Activated T-helper 2 cell treated with anti-CD3 and anti-CD28 coated beads, Interferon-gamma antibody, Interleukin-2, Interleukin-4, amounts not matched to agents 10 μg/mL and 5 μg/mL and 100 μg/mL, durations not matched to agents 14 hours and 24 hours and 36 hours (primary cell): ENCODE measurements around the gene GJA3. TPM values are rescaled to one million over a fixed set of nuclear protein-coding genes. Genes with fewer than 3 reads are reported as not detected.

Experiments
- DNase-seq: peaks from one replicate; pipeline ENCODE4 v3.0.0; 2021; ENCODE audit warnings: low spot score
- H3K27ac Mint-ChIP-seq: one replicate; pipeline ENCODE4 v1.8.0; 2021; ENCODE audit warnings: mixed read lengths
- H3K27me3 Mint-ChIP-seq: one replicate; pipeline ENCODE4 v1.8.0; 2021; ENCODE audit warnings: low read depth, mixed read lengths
- H3K36me3 Mint-ChIP-seq: one replicate; pipeline ENCODE4 v1.8.0; 2021; ENCODE audit warnings: low read depth, mixed read lengths
- H3K4me1 Mint-ChIP-seq: one replicate; pipeline ENCODE4 v1.8.0; 2021; ENCODE audit warnings: low read depth, mixed read lengths
- H3K4me3 Mint-ChIP-seq: one replicate; pipeline ENCODE4 v1.8.0; 2021; ENCODE audit warnings: low read depth, mild to moderate bottlenecking, moderate library complexity, mixed read lengths
- H3K9me3 Mint-ChIP-seq: one replicate; pipeline ENCODE4 v1.8.0; 2021; ENCODE audit warnings: mixed read lengths
- intact Hi-C: fragments of 100-400 bp; cut with micrococcal nuclease; formaldehyde crosslinking; loops from one replicate; pipeline ENCODE4 v1.15.1; 2023
- total RNA-seq: library from RNA; stranded (reverse); gene quantifications from 2 replicates; pipeline ENCODE4 v1.2.3, GENCODE V29; 2022

Gene GJA3
- total RNA-seq, 1 donor from 2014 or later: 0.07 TPM

DNA sequence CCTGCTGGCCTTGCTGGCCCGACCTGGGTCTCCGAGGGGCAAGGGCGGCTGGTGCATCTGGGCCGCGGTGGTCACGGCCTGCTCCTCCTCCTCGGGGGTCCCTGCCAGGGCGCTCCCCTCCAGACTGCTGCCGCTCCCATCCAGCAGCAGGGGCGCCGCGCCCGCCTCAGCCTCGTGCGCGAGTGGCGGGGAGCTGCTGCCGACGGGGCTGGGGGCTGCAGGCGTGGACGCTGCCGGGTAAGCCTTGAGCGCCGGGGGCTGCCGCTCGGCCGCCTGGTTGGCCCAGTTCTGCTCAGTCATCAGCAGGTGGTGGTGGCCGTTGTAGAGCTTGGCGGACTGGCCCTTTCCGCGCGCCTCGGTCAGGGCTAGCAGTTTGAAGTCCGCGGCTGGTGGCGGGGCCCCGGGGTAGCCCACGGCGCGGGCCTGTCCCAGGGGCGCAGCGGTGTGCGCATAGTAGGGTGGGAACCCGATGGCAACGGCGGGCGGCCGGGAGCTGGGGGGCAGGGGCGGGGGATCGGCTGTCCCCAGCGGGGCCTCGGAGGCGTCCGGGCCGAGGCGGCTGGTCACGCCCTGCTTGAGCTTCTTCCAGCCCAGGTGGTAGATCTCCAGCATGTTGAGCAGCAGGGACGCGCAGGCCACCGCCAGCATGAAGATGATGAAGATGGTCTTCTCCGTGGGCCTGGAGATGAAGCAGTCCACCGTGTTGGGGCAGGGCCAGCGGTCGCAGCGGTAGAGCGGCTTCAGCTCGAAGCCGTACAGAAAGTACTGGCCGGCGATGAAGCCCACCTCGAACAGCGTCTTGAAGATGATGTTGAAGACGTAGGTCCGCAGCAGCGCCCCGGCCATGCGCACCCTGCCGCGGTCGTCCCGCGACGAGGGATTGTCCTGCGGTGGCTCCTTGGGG is 18.6 kb downstream of the GJA3 start:
- no peak for DNase-seq
- Mint-ChIP-seq H3K9me3 (no peaks in the 10 kb centered on the region), H3K36me3 (no peaks in the 10 kb centered on the region), H3K4me3 (no peak overlapping the region), H3K4me1 (no peaks in the 10 kb centered on the region), H3K27ac (no peak overlapping the region), H3K27me3 (peaks cover 67% of the 10 kb centered on the region)
- intact Hi-C loops: no loop called here

- H3K4me1 Mint-ChIP-seq: no peaks in the 10 kb centered on the region
- H3K4me3 Mint-ChIP-seq: no peak overlapping the region
- peaks cover 66% of the 10 kb centered on the region for H3K27me3 Mint-ChIP-seq
- H3K9me3 Mint-ChIP-seq: no peaks in the 10 kb centered on the region
- H3K36me3 Mint-ChIP-seq: no peaks in the 10 kb centered on the region
- no peak for DNase-seq
- H3K27ac Mint-ChIP-seq: no peak overlapping the region
- intact Hi-C loops: no loop called here
These were observed 19.4 kb downstream of the GJA3 start for GRCh38 chr13:20141238-20142022.

DNA sequence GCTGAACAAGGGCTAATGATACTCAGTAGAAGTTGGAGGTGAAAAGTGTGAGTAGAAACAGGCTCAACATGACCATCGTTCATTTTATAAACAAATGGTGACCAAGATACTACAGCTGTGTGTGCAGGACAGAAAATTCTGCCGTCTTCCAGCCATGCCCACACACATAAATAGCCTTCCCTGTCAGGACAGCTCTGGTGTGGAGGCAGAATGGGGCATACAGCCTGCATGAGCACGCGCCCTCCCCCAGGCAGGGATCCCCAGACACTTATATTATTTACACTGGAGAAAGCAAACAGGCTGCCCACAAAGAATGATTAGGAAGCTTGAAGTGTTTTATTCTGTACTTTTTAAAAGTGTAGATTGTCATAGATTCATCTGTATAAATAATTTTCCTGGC is 20.4 kb downstream of the GJA3 start:
- Mint-ChIP-seq H3K4me1 (no peaks in the 10 kb centered on the region), H3K9me3 (no peaks in the 10 kb centered on the region), H3K27ac (no peak overlapping the region), H3K4me3 (no peak overlapping the region), H3K36me3 (no peaks in the 10 kb centered on the region), H3K27me3 (peaks cover 64% of the 10 kb centered on the region)
- intact Hi-C loops: no loop called here
- no peak for DNase-seq

DNA sequence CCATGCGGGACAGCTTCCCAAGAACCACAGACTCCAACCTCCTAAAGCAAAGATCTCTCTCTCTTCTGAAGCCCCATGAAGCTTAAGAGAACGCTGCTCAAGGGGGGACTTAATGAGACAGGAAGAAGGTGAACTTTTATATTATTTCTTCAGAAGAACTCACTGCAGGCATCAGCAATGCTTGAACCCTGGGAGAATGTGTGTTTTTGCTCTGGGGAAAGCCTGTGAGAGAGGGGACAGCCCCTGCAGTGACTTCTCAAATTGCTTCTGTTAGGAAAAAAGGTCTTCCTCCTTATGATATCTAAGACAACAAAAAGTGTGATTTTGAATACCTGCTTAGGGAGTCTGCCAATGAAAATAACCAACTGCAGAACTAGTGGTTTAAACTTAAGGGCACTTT is 23.0 kb downstream of the GJA3 start:
- H3K9me3 Mint-ChIP-seq: no peaks in the 10 kb centered on the region
- no peak overlapping the region for H3K4me3 Mint-ChIP-seq
- DNase-seq: no peak
- no peaks in the 10 kb centered on the region for H3K36me3 Mint-ChIP-seq
- no peak overlapping the region for H3K27ac Mint-ChIP-seq
- H3K27me3 Mint-ChIP-seq: peaks cover 53% of the 10 kb centered on the region
- intact Hi-C loops: no loop called here
- no peaks in the 10 kb centered on the region for H3K4me1 Mint-ChIP-seq

DNA sequence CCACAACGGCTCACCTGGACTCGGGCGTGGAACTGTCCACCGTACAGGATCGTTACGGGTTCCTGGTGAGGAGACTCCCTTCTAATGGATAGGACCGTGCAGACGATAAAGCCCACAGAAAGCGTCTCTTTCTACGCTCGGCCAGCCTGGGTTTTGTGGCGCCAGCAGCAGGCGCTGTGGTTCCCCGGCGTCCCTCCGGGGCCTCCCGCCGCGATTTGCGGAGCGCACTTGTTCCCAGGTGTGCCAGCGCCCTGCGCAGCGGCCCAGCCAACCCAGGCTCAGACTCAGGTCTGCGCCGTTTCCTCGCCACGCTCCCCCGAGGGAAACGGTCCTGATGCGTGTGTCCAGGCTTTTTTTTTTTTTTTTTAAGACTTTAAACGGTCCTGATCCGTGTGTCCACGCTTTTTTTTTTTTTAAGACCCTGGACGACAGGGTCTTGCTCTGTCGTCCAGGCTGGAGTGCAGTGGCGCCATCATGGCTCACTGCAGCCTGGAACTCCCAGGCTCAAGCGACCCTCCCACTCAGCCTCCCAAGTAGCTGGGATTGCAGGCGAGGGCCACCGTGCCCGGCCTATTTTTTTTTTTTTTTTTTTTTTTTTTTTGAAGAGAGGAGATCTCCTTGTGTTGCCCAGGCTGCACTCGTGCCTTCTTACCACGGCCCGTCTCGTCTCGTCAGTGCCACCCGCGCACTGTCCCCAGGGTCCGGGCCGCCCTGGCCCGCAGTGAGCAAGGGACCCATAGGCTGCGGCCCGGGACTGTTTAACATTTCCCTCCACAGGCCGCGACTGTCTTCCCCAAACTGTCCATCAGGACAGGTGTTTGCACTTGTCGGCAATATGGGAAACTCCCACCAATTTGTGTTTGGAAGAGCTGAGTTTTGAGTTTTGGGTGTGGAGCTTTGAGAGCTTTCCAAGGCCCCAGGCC is 23.8 kb downstream of the GJA3 start:
- Mint-ChIP-seq H3K36me3 (no peaks in the 10 kb centered on the region), H3K9me3 (no peaks in the 10 kb centered on the region), H3K4me3 (no peak overlapping the region), H3K4me1 (no peaks in the 10 kb centered on the region), H3K27ac (no peak overlapping the region), H3K27me3 (peaks cover 54% of the 10 kb centered on the region)
- intact Hi-C loops: no loop called here
- peak; percentile 26 for DNase-seq

- Mint-ChIP-seq H3K4me1 (no peaks in the 10 kb centered on the region), H3K9me3 (no peaks in the 10 kb centered on the region), H3K27ac (no peak overlapping the region), H3K4me3 (no peak overlapping the region), H3K36me3 (no peaks in the 10 kb centered on the region), H3K27me3 (peaks cover 33% of the 10 kb centered on the region)
- no peak for DNase-seq
- intact Hi-C loops: no loop called here
These were observed 26.1 kb downstream of the GJA3 start for GRCh38 chr13:20134732-20135131.

GRCh38 chr13:20132052-20132634 is 28.7 kb downstream of the GJA3 start:
- intact Hi-C loops: no loop called here
- no peaks in the 10 kb centered on the region for H3K4me1 Mint-ChIP-seq
- DNase-seq: no peak
- no peaks in the 10 kb centered on the region for H3K36me3 Mint-ChIP-seq
- H3K27me3 Mint-ChIP-seq: peaks cover 17% of the 10 kb centered on the region
- no peaks in the 10 kb centered on the region for H3K9me3 Mint-ChIP-seq
- no peak overlapping the region for H3K27ac Mint-ChIP-seq
- H3K4me3 Mint-ChIP-seq: no peak overlapping the region

DNA sequence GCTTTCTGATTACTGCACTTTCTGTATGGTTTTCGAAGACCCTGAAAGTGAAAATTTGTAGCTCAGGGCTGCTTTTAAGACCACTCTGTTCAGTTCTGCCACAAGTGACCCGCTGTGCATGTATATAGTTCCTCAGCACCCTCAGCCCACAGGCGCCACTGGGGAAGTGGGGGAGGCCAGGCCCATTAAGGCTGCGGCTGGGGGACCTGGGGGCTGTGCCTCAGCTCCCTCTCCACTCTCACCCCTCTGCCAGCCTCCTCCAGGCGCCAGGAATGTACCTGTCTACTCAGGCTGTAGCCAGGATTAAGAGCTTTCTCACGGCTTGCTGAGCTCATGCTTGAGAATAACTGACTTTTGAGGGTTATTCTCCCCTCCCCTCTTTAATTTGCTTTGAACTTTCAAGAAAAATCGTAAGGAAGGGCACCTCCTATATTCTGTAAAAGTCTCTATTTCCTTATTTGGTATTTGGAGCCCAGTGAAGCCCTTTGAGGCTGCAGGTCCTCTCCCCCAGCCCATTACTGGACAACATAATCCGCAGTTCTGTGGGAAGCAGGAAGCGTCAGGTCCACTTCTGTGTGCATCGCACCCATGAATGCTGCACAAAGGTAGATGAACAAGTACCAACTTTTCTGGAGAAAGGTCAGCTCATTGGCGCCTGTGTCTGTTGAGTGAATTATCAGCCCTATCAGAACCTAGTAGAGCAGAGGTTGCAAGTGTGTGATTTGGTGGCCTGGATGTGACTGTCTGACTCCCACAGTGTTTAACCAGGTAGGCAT is 29.6 kb downstream of the GJA3 start:
- intact Hi-C loops: no loop called here
- no peaks in the 10 kb centered on the region for H3K36me3 Mint-ChIP-seq
- DNase-seq: no peak
- no peak overlapping the region for H3K4me3 Mint-ChIP-seq
- no peaks in the 10 kb centered on the region for H3K4me1 Mint-ChIP-seq
- no peaks in the 10 kb centered on the region for H3K9me3 Mint-ChIP-seq
- H3K27me3 Mint-ChIP-seq: peaks cover 14% of the 10 kb centered on the region
- H3K27ac Mint-ChIP-seq: no peak overlapping the region

- H3K36me3 Mint-ChIP-seq: no peaks in the 10 kb centered on the region
- peaks cover 16% of the 10 kb centered on the region for H3K27me3 Mint-ChIP-seq
- H3K27ac Mint-ChIP-seq: no peak overlapping the region
- H3K4me1 Mint-ChIP-seq: no peaks in the 10 kb centered on the region
- H3K9me3 Mint-ChIP-seq: no peaks in the 10 kb centered on the region
- intact Hi-C loops: no loop called here
- no peak for DNase-seq
- no peak overlapping the region for H3K4me3 Mint-ChIP-seq
These were observed 30.2 kb downstream of the GJA3 start for GRCh38 chr13:20130652-20131051.

DNA sequence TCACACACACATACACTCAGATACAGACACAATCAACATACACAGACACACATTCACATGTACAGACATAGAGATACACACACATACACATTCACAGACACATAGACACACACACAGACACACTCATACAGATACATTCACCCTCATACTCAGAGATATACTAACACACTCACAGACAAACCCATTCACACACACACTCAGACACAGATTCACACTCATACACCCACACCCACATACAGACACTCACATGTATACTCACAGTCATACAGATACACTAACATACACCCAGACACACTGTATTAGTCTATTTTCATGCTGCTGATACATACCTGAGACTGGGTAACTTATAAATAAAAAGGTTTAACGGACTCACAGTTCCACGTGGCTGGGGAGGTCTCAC is 30.8 kb downstream of the GJA3 start:
- Mint-ChIP-seq H3K4me1 (no peaks in the 10 kb centered on the region), H3K27me3 (peaks cover 17% of the 10 kb centered on the region), H3K4me3 (no peak overlapping the region), H3K36me3 (no peaks in the 10 kb centered on the region), H3K27ac (no peak overlapping the region), H3K9me3 (no peaks in the 10 kb centered on the region)
- no peak for DNase-seq
- intact Hi-C loops: no loop called here

GRCh38 chr13:20129076-20129475 is 31.8 kb downstream of the GJA3 start:
- DNase-seq: no peak
- H3K4me3 Mint-ChIP-seq: no peak overlapping the region

More at GRCh38 chr13:20129076-20129475, 31.8 kb downstream of the GJA3 start:
- intact Hi-C loops: no loop called here
- no peaks in the 10 kb centered on the region for H3K9me3 Mint-ChIP-seq
- H3K27me3 Mint-ChIP-seq: peaks cover 24% of the 10 kb centered on the region
- H3K27ac Mint-ChIP-seq: no peak overlapping the region
- H3K4me1 Mint-ChIP-seq: peaks cover 2% of the 10 kb centered on the region
- no peaks in the 10 kb centered on the region for H3K36me3 Mint-ChIP-seq
